ENCODE measurements around the gene SHMT1.
"Not testable (repeated sequence)": the region's sequence is repeated elsewhere in the genome, so short reads cannot be mapped to it uniquely, and the experiment has no call there.

SHMT1 gene

DNA sequence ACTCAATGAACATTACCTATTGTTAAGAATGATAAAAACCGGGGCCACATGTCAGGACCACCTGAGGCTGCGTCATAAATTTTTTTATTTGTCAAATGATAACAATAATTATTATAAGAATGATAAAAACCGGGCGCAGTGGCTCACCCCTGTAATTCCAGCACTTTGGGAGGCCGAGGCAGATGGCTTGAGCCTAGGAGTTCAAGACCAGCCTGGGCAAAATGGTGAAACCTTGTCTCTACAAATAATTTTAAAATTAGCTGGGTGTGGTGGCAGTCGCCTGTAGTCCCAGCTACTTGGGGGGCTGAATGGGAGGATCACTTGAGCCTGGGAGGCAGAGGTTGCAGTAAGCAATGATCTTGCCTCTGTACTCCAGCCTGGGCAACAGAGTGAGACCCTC is 816 bp upstream of the SHMT1 start:
- no peaks in the 10 kb centered on the region for H3K27me3 Mint-ChIP-seq (ENCODE audit: low read depth)
- H3K9me3 Mint-ChIP-seq, result no peaks in the 10 kb centered on the region
- no peak overlapping the region for H3K4me3 Mint-ChIP-seq
- DNase-seq (ENCODE audit: low spot score), result no peak
- no peak overlapping the region for H3K27ac Mint-ChIP-seq
- H3K4me1 Mint-ChIP-seq (ENCODE audit: low read depth), result peaks cover 13% of the 10 kb centered on the region
- peaks cover 12% of the 10 kb centered on the region for H3K36me3 Mint-ChIP-seq (ENCODE audit: low read depth)

- Mint-ChIP-seq H3K36me3 (ENCODE audit: low read depth) (peaks cover 12% of the 10 kb centered on the region), H3K4me3 (peak overlapping the region; percentile 93), H3K27ac (peak overlapping the region; percentile 67), H3K4me1 (ENCODE audit: low read depth) (peaks cover 13% of the 10 kb centered on the region), H3K9me3 (no peaks in the 10 kb centered on the region), H3K27me3 (ENCODE audit: low read depth) (no peaks in the 10 kb centered on the region)
- no peak for DNase-seq (ENCODE audit: low spot score)
Measured at GRCh38 chr17:18362698-18363100, 651 bp downstream of the SHMT1 start.

- no peaks in the 10 kb centered on the region for H3K27me3 Mint-ChIP-seq (ENCODE audit: low read depth)
- peaks cover 12% of the 10 kb centered on the region for H3K36me3 Mint-ChIP-seq (ENCODE audit: low read depth)
- H3K4me1 Mint-ChIP-seq (ENCODE audit: low read depth), result peaks cover 13% of the 10 kb centered on the region
- no peak for DNase-seq (ENCODE audit: low spot score)
- H3K4me3 Mint-ChIP-seq, result peak overlapping the region; percentile 93
- peak overlapping the region; percentile 67 for H3K27ac Mint-ChIP-seq
- no peaks in the 10 kb centered on the region for H3K9me3 Mint-ChIP-seq
Measured at GRCh38 chr17:18361837-18362697, 1.3 kb downstream of the SHMT1 start.

GRCh38 chr17:18360518-18360917 is 2.8 kb downstream of the SHMT1 start:
- peak overlapping the region; percentile 27 for H3K4me3 Mint-ChIP-seq
- peaks cover 13% of the 10 kb centered on the region for H3K4me1 Mint-ChIP-seq (ENCODE audit: low read depth)
- DNase-seq (ENCODE audit: low spot score), result no peak
- H3K27me3 Mint-ChIP-seq (ENCODE audit: low read depth), result no peaks in the 10 kb centered on the region
- no peaks in the 10 kb centered on the region for H3K9me3 Mint-ChIP-seq
- no peak overlapping the region for H3K27ac Mint-ChIP-seq
- peaks cover 16% of the 10 kb centered on the region for H3K36me3 Mint-ChIP-seq (ENCODE audit: low read depth)

GRCh38 chr17:18356624-18357023 is 6.7 kb downstream of the SHMT1 start:
- peaks cover 28% of the 10 kb centered on the region for H3K36me3 Mint-ChIP-seq (ENCODE audit: low read depth)
- no peaks in the 10 kb centered on the region for H3K9me3 Mint-ChIP-seq
- H3K27me3 Mint-ChIP-seq (ENCODE audit: low read depth), result no peaks in the 10 kb centered on the region
- no peak overlapping the region for H3K27ac Mint-ChIP-seq
- peaks cover under 1% of the 10 kb centered on the region for H3K4me1 Mint-ChIP-seq (ENCODE audit: low read depth)
- H3K4me3 Mint-ChIP-seq, result no peak overlapping the region
- no peak for DNase-seq (ENCODE audit: low spot score)

- DNase-seq (ENCODE audit: low spot score), result no peak
- peaks cover 22% of the 10 kb centered on the region for H3K36me3 Mint-ChIP-seq (ENCODE audit: low read depth)
- no peaks in the 10 kb centered on the region for H3K9me3 Mint-ChIP-seq
- no peak overlapping the region for H3K27ac Mint-ChIP-seq
- no peaks in the 10 kb centered on the region for H3K27me3 Mint-ChIP-seq (ENCODE audit: low read depth)
- no peaks in the 10 kb centered on the region for H3K4me1 Mint-ChIP-seq (ENCODE audit: low read depth)
- no peak overlapping the region for H3K4me3 Mint-ChIP-seq
Measured at GRCh38 chr17:18353541-18353940, 9.8 kb downstream of the SHMT1 start.

DNA sequence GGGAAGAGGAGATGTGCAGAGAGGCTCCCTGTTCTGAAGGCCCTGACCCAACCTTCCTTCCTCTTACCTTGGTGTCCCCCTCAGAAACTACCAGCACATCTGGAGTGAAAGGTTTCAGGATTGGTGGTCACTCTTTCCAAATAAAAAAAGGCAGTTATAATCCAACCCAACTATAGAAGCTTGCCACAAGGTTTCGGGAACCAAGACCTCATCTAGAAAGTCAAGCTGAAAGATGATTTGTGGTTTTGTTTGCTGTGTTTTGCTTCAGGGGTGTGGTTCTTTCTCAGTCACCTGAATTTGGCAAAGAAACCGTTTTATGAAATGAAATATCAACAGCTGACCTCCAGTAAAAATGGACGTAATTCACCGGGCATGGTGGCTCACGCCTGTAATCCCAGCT is 19.3 kb downstream of the SHMT1 start:
- H3K4me3 Mint-ChIP-seq, result peak overlapping the region; percentile 7
- H3K36me3 Mint-ChIP-seq (ENCODE audit: low read depth), result peaks cover 58% of the 10 kb centered on the region
- DNase-seq (ENCODE audit: low spot score), result no peak
- H3K4me1 Mint-ChIP-seq (ENCODE audit: low read depth), result peaks cover 6% of the 10 kb centered on the region
- no peaks in the 10 kb centered on the region for H3K27me3 Mint-ChIP-seq (ENCODE audit: low read depth)
- H3K9me3 Mint-ChIP-seq, result no peaks in the 10 kb centered on the region
- peak overlapping the region; percentile 26 for H3K27ac Mint-ChIP-seq

DNA sequence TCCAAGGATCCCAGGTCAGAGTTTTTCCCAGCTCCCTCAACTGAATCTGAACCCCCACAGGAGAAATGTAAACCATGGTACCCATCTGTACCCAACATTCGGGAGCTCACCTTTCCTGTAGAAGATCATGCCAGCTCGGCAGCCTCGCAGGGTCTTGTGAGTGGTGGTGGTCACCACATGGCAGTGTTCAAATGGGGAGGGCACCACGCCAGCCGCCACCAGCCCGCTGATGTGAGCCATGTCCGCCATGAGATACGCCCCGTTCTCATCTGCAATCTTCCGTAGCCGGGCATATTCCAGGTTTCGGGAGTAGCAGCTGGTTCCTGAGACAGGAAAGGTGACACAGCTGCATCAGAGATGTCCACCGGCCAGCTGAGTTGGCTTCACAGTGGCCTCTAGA is 23.4 kb downstream of the SHMT1 start:
- Mint-ChIP-seq H3K4me1 (ENCODE audit: low read depth) (peaks cover 6% of the 10 kb centered on the region), H3K27me3 (ENCODE audit: low read depth) (no peaks in the 10 kb centered on the region), H3K27ac (no peak overlapping the region), H3K9me3 (no peaks in the 10 kb centered on the region), H3K36me3 (ENCODE audit: low read depth) (peaks cover 60% of the 10 kb centered on the region), H3K4me3 (no peak overlapping the region)
- no peak for DNase-seq (ENCODE audit: low spot score)

- not testable (repeated sequence) for DNase-seq (ENCODE audit: low spot score); H3K4me3 Mint-ChIP-seq; H3K27me3 Mint-ChIP-seq (ENCODE audit: low read depth); H3K9me3 Mint-ChIP-seq; H3K4me1 Mint-ChIP-seq (ENCODE audit: low read depth); H3K27ac Mint-ChIP-seq
- H3K36me3 Mint-ChIP-seq (ENCODE audit: low read depth), result peaks cover 57% of the 10 kb centered on the region
Measured at GRCh38 chr17:18338158-18338557, 25.2 kb downstream of the SHMT1 start.

DNA sequence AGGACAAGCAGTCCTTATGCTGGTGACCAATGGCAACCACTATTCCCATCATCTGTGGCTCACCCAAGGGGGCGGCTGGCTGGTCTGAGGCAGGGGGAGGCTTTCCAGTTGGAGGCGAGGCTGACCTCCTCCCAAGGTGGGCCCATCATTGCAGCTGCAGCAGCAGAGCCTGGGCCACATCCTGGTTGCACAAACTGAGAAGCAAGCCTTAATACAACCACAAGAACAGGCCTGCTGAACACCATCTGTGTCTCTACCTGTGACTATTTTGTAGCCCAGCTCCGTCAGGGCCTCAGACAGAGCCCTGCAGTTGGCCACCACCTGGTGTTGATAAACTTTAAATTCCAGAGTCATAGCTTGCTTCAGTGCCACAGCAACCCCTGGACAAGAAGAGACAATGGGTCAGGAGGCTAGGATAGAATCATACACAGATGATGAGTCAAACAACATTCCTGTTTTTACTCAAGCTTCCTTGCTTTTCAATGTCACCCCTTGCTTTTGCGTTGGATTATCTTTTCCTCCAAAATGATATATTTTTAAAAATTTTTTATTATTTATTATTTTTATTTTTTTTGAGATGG is 30.4 kb downstream of the SHMT1 start:
- H3K36me3 Mint-ChIP-seq (ENCODE audit: low read depth), result peaks cover 54% of the 10 kb centered on the region

DNA sequence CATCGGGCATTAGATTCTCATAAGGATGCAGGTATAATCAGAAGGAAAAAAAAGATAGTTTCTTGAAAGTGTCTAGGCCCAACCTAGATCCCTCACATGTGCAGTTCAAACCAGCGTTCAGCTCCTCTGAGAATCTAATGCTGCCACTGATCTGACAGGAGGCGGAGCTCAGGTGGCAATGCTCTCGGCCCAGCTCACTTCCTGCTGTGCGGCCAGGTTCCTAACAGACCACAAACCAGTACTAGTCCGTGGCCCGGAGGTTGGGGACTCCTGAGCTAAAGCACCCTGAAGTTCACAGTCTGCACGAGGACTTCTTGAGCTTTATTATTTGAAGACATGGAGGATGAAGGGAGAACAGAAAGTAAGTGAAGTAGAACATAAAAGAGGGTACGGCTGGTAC is 31.5 kb downstream of the SHMT1 start:
- Mint-ChIP-seq H3K36me3 (ENCODE audit: low read depth) (peaks cover 52% of the 10 kb centered on the region), H3K27me3 (ENCODE audit: low read depth) (no peaks in the 10 kb centered on the region), H3K9me3 (no peaks in the 10 kb centered on the region), H3K4me1 (ENCODE audit: low read depth) (peaks cover 8% of the 10 kb centered on the region), H3K4me3 (no peak overlapping the region), H3K27ac (peak overlapping the region; percentile 84)
- DNase-seq (ENCODE audit: low spot score), result no peak

More for the DNA sequence above, 30.4 kb downstream of the SHMT1 start:
- DNase-seq (ENCODE audit: low spot score), result no peak
- no peaks in the 10 kb centered on the region for H3K9me3 Mint-ChIP-seq
- H3K27ac Mint-ChIP-seq, result no peak overlapping the region
- no peaks in the 10 kb centered on the region for H3K27me3 Mint-ChIP-seq (ENCODE audit: low read depth)
- H3K4me3 Mint-ChIP-seq, result no peak overlapping the region
- H3K4me1 Mint-ChIP-seq (ENCODE audit: low read depth), result peaks cover 8% of the 10 kb centered on the region

DNA sequence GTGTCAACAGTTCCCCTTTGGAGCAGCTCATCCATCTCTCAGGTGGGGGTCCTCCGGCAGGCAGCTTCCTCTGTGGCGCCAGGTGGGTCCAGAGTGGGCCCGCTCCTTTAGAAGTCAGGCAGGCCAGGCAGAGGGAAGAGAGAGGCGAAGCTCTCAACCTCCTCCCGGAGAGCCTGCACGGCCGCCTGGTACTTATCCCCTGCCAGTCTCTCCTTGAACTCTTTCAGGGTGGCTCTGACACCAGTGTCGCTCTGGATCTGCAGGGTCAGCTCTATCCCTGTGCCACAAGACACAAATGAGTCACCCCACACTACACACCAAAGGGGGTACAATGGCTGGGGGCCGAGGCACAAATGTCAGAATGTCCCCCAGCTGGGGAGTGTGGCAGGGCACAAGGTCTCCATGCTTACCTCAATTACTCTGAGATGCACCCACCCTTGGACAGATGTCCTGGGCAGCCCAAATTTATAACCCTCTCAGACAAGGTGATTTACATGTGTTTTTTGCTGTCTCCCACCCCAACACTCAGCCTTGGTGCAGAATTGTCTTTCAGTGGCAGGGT is 34.6 kb downstream of the SHMT1 start:
- peaks cover 51% of the 10 kb centered on the region for H3K36me3 Mint-ChIP-seq (ENCODE audit: low read depth)
- no peaks in the 10 kb centered on the region for H3K27me3 Mint-ChIP-seq (ENCODE audit: low read depth)
- H3K27ac Mint-ChIP-seq, result no peak overlapping the region
- no peaks in the 10 kb centered on the region for H3K9me3 Mint-ChIP-seq
- no peak for DNase-seq (ENCODE audit: low spot score)
- H3K4me1 Mint-ChIP-seq (ENCODE audit: low read depth), result peaks cover 8% of the 10 kb centered on the region
- no peak overlapping the region for H3K4me3 Mint-ChIP-seq

GRCh38 chr17:18327556-18327955 is 35.8 kb downstream of the SHMT1 start:
- Mint-ChIP-seq H3K27ac (no peak overlapping the region), H3K4me1 (ENCODE audit: low read depth) (peaks cover 8% of the 10 kb centered on the region), H3K36me3 (ENCODE audit: low read depth) (peaks cover 48% of the 10 kb centered on the region), H3K9me3 (no peaks in the 10 kb centered on the region), H3K27me3 (ENCODE audit: low read depth) (no peaks in the 10 kb centered on the region), H3K4me3 (no peak overlapping the region)
- DNase-seq (ENCODE audit: low spot score), result no peak

DNA sequence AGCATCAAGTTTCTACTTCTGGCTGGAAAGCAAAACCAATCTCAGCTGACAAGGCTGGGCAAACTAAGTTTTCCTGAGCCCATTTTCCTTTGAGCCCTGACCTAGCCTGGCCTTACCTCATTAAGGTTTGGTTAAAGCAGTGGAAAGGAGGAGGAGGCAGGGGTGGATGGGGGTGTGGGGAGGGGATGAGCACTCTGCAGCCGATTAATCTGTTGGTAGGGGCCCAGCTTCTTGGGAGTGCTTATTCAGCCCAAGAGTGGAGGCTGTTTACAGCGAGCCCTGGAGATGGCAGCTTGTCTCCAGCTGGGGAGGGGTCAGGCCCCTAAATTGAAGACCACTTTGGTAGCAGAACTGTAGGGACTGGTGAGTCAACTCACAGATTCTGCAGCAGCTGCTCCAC is 36.3 kb downstream of the SHMT1 start:
- Mint-ChIP-seq H3K4me1 (ENCODE audit: low read depth) (peaks cover 5% of the 10 kb centered on the region), H3K9me3 (no peaks in the 10 kb centered on the region), H3K36me3 (ENCODE audit: low read depth) (peaks cover 45% of the 10 kb centered on the region), H3K27ac (no peak overlapping the region), H3K4me3 (no peak overlapping the region), H3K27me3 (ENCODE audit: low read depth) (no peaks in the 10 kb centered on the region)
- no peak for DNase-seq (ENCODE audit: low spot score)
